Measurements from ENCODE around the gene LGALS9.
"Not testable (repeated sequence)": the region's sequence is repeated elsewhere in the genome, so short reads cannot be mapped to it uniquely, and the experiment has no call there.

LGALS9 gene

DNA sequence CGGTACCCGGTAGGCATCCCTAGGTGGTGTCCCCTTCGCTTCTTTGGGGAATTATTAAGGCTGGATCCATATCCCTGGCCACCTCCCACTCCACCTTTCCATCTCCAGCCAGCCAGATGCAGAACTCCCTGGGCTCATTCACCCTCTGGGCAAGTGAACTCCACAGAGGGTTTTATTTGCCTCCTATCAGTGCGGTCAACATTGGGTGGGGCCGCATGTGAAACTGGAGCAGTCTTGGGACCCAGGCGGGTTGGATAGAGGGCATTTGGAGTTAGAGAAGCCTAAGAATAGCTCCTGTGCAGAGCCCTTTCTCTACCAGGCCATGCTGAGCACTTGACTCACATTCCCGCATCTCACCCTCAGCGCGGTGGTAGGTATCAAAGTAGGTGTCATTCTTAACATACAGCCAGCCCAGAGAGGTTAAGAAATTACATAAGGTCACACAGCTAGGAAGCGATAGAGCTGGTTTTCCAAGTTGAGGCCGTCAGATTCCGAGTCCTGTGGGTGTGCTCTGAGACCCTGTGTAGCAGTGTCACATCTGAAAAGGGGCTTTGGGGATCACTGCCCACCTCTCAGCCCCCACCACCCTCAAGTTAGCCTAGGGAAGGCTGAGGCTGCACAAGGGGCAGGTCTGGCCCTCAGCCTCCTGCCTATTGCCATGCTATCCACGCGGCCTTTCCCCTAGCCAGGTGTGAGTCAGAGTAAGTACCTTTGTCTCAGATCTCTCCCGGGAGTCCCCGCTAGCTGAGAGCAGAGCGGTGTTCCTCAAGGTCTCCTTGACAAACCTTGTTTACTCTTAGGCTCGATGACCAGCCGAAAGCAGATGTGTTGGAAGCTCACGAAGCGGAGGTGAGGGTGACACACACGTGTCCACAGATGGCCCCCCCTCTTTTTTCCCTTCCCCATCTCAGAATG lies 26.9 kb upstream of the LGALS9 start:
- no peak for DNase-seq

DNA sequence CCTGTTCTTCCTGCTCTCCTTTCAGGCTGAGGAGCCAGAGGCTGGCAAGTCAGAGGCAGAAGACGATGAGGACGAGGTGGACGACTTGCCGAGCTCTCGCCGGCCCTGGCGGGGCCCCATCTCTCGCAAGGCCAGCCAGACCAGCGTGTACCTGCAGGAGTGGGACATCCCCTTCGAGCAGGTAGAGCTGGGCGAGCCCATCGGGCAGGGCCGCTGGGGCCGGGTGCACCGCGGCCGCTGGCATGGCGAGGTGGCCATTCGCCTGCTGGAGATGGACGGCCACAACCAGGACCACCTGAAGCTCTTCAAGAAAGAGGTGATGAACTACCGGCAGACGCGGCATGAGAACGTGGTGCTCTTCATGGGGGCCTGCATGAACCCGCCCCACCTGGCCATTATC lies 25.6 kb upstream of the LGALS9 start:
- DNase-seq: no peak

DNA sequence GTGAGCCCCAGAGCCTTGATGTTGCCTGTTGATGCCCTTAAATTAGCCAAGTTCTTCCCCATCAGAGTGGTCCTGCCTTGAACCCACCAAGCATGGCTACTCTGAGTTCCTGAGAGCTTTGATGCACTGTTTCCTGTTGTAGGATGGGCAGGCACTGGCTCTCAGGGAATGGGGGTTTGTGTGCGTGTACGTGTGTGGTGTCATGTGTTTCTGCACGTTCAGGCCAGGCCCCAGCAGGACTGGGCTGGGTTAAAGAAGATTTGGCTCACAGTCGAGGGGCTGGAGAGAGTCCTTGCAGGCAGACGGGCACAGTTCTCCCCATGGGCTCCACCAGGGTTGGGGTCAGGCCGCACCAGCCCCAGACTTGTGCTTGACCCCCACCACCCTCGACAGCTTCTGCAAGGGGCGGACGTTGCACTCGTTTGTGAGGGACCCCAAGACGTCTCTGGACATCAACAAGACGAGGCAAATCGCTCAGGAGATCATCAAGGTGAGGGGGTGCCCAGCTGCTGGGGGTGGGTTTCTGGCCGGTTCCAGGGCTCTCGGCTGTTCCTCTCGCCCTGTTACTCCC lies 23.4 kb upstream of the LGALS9 start:
- DNase-seq: no peak

DNA sequence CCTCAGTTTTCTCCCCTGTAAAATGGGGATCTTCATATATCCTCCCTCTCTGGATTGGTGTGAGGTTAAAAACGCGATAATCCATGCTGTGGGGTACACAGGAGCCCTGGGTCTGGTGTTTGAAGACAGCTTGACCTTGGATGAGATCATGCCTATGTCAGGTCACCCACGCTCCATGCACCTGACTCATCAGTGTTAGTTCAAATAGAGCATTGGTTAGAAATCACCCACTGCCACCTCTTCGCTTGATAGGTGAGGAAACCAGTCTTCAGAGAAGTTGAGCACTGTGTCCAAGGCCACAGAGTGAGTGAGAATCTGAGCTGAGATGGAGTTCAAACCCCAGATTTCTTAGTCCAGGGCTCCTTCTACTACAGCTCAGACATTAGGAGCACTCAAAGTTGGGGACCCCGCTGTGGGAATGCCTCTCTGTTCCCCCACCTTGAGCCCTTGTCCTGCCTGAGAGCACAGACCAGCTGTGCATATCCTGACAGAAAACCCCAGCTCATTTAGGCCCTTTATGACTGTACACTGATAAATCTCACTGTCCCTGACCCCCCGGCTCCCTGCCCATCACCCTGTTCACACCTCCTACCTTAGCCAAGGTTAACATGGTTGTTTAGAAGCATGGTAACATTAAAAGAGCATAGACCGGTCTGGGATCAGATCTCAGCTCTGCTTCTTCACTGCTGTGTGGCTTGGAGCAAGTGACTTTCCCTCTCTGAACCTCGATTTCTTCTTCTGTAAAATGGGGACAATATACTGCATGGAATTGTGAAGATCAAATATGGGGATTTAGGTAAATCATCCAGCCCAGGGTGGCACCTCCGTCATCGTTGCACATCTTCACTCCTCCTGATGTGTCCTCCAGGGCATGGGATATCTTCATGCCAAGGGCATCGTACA lies 22.4 kb upstream of the LGALS9 start:
- DNase-seq: no peak

DNA sequence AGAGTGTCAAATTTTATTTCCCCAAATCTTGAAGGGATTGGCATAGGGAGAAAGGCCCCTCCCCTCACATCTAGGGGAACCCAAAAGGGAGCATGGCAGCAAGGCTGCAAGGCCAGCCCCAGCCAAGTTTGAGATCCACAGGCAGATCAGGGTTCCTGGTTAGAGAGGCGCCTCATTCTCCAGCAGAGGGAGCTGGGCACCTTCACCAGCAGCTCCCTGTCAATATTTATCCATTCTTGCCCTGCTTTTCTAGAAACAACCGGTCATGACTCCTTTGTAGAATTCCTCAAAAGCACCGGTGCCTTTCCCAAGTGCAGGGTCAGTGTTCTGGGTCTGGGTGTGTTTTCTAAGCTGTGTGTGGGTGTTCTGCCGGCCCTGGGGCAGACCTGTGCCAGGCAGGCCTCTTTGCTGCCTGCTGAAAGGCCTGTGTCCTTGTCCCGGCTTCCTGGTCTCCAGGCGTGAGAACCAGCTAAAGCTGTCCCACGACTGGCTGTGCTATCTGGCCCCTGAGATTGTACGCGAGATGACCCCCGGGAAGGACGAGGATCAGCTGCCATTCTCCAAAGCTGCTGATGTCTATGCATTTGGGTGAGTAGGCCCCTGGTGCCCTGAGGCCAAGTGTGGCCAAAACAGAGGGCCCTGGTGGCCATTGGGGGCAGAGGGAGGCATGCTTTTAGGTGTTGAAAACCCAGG lies 21.2 kb upstream of the LGALS9 start:
- no peak for DNase-seq

DNA sequence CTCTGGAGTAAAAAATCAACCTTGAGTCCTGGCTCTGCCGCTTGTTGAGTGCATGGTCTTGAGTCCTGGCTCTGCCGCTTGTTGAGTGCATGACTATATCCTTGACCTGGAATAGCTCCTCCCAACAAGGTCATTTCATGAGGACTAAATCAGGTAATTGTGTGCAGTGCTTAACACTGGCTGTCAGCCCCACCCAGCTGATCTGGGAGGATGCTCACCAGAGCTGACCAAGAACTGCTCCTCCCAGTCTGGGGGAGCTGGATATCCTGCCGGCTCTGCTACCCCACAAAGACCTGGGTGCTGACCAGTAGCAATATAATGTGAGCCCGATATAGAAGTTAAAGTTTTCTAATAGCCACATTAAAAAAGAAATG lies 20.7 kb upstream of the LGALS9 start:
- DNase-seq: no peak

GRCh38 chr17:27612160-27612770 lies 18.7 kb upstream of the LGALS9 start:
- no peak for DNase-seq

GRCh38 chr17:27613433-27613832 lies 17.6 kb upstream of the LGALS9 start:
- DNase-seq: no peak

DNA sequence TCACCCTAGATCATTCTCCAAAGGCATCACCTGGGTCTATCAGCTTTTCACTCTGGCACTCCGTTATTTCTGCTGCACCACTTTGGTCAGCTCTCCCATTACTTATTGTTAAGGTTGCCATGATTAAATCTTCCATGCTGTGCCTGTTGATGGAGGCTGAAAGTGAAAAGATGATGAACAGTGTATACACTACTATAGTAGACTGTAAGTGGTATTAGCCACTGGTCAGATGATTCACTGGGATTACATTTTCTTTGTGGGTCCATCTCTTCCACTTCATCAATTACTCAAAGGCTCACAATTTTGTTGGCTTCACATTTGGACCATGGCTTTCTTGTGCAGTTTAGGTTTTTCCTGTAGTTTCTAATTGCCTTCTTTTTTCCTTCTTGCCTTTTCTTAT lies 15.9 kb upstream of the LGALS9 start:
- DNase-seq: no peak

DNA sequence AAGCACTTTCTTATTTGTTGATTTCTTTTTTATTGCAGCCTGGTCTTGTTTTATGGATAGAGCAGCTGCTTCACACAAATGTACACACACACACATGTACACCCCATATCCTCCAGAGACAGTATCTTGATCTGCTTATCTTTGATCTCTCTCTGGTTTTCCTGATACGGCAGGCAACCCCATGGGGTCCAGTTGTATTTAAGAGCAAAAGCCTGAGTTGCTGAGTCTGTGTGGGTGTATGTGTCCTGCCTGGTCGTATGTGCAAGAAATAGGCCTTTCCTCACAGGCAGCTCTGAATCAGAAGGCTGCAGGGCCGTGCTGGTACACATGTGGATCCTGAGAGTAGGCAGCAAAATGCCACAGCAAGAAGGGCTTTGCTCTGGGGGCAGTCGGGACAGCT lies 14.6 kb upstream of the LGALS9 start:
- DNase-seq: no peak

- DNase-seq: no peak
Measured at GRCh38 chr17:27618417-27618816, 12.6 kb upstream of the LGALS9 start.

DNA sequence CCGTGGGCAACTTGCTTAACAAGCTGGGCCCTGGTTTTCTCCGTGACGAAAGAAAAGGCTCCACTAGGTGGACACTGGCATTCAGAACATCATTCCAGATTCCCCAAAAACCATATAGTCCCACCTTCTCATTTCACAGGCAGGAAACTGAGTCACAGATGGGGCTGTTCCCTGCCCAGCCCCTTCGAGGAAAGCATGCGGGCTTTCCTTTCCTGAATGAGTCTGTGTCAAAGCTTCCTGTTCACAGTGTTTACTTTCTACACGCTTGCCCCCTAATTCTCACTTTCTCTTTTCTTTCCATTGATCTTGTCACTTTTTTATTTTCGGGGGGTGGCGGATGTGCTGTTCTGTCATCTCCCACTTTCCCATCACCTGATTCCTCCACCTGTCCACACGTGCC lies 10.3 kb upstream of the LGALS9 start:
- DNase-seq: no peak

DNA sequence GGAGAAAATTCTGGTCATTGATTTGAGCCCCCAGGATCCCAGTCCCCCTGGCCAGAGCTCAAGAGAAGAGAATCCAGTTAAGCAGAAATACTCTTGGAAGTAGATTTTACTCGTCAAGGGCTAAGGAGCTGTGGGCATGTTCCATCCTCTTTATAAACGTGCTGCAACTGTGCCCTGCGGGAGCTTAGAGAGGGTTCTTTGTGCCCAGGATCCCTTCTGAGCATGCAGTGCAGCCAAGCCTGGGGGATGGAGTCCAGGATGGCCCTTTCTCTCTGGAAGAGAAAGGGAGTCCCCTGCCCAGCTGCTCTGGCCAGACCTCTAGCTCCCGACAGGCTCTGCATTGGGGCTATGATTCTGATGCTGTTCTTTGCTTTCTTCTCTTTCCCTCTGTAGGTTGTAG lies 9.5 kb upstream of the LGALS9 start:
- DNase-seq: no peak

- no peak for DNase-seq
Measured at GRCh38 chr17:27621942-27622559, 8.9 kb upstream of the LGALS9 start.

DNA sequence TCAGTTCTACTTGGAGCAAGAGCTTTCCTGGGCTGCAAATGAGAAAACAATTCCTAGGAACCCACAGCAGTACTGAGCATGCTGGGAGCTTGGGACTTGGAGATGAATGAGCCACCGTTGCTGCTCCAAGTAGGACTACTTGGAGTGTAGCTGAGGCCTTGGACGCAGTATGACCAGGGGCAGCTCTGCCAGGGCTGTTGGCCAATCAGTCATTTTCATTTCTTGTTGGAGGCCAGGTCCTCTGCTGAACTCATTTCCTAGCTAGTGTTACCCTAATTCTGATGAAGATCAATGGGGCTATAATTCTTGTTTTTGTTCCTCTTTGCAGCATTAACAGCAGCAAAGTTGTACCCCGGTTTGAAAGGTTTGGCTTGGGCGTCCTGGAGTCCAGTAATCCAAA lies 8.0 kb upstream of the LGALS9 start:
- DNase-seq: no peak

- no peak for DNase-seq
Measured at GRCh38 chr17:27623614-27624013, 7.4 kb upstream of the LGALS9 start.

DNA sequence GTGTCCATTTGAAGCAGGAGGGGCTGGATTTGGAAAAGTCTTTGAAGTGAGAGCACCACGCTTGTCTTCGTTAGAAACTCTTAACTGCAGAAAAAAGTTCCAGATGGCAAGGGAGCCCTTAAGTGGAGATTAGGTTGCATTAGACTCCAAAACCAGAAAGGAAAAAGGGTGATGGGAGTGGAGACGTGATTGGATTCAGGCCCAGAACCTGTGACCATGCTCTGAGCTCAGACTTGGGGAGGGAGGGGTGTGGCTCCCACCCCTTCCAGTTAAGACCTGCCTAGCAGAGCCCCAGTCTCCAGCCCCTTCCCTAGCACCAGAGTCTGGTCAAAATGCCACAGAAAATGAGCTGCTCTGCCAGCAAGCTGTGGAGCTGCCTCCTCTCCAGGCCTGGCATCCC lies 6.4 kb upstream of the LGALS9 start:
- DNase-seq: no peak

- DNase-seq: no peak
Measured at GRCh38 chr17:27625856-27626255, 5.1 kb upstream of the LGALS9 start.

- DNase-seq: no peak
Measured at GRCh38 chr17:27627514-27627913, 3.5 kb upstream of the LGALS9 start.

DNA sequence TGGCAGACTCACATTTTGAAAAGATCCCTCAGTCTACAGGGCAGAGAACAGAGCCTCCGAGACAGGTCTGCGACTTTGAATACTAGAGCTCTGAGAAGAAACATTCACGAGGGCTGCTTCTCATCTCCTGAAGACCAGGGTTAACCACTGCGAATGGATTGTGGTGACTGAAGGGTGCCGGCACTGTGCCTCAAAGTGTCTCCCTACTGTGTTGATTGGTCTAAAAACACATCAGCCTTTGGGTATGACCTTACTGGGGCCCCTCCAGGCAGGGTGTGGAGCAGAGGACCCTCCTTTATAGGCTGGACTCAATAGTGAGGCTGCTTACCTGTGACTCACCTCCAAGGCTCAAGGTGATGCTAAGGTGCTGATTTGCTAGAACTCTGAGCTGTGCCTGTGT lies 2.6 kb upstream of the LGALS9 start:
- no peak for DNase-seq

- not testable (repeated sequence) for DNase-seq
Measured at GRCh38 chr17:27629260-27629659, 1.7 kb upstream of the LGALS9 start.

- DNase-seq: no peak
Measured at GRCh38 chr17:27631411-27631760, 398 bp downstream of the LGALS9 start.

All from DMS79 (cell line).